ENCODE results near the gene KRTAP2-1. TPM values are rescaled to one million over a fixed set of nuclear protein-coding genes. Genes with fewer than 3 reads are reported as not detected.
"Not testable (repeated sequence)": the region's sequence is repeated elsewhere in the genome, so short reads cannot be mapped to it uniquely, and the experiment has no call there.

KRTAP2-1 gene
- polyA plus RNA-seq, 12 donors, result not detected

DNA sequence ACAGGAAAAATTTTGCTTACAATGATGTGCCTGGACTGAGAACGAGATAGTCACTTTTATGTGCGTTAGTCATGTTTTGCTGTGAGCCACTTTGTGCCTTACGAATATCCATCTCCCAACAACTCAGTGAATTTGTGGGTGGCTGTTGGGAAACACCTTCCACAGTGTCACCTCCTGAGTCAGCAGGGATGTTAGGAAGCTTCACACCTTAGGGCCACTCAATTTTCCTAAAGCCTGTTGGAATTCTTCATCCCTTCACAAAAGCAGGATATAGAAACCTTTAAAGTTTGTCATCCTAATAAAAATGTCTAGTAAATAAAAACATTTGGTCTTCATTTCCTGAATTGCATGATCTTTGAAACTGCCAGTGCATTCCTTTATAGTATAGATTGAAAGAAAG lies 33.9 kb downstream of the KRTAP2-1 start:
- no peak for DNase-seq

DNA sequence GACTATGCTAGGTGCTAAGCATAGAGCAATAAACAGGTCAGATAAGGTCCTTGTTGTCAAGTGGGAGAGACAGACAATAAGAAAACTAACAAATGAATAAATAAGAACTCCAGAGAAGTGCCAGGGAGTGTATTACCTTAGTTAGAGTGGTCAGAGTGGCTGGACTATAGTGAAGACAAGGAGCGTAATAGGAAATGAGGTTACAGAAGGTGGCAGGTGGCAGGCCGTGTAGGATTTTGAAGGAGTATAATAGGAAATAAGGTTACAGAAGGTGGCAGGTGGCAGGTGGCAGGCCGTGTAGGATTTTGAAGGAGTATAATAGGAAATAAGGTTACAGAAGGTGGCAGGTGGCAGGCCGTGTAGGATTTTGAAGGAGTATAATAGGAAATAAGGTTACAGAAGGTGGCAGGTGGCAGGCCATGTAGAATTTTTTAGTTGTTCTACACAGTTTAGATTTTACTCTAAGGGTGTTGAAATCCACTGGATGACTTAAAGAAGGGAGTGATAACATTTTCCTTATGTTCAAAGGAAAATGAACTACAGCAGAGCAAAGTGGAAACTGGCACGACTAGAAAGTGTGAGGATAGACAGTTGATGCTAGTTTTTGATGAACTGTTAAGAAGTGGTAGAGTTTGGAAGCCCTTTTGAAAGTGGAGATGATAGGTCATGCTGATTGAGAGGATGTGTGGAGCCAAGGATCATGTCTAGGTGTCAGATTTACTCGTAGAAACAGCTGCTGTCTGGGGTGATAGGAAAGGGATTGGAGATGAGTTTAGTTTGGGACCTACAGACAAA lies 34.6 kb downstream of the KRTAP2-1 start:
- DNase-seq, result no peak

DNA sequence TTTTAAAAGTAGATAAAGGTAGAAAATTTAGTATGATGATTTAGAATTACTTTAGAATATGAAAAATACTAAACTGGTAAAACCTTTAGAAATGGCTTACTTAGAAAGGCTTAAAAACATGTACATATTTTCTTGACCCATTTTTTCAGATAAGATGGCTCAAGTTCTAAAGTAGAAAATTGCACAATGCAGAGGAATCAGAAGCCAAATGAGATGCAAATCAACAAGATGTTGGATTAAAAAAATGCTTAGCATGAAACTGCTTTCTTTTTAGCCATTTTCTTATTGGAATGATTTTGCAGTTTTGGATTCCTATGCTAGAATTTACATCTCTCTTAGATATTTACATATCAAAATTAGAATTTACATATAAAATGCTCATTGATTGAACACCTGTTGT lies 36.7 kb downstream of the KRTAP2-1 start:
- DNase-seq, result no peak

DNA sequence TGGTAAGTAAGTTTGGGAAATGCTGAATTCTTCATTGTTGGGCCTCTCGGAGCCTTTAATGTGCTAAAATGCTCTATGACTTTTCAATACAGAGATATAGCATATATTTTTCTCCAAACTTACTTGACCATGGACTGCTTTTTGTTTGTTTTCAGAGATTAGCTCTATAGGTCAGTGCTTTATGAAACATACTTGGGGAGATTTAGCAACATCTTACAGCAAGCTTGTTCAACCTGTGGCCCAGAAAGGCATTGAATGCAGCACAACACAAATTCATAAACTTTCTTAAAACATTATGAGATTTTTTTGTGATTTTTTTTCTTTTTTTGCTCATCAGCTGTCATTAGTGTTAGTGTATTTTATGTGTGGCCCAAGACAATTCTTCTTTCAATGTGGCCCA lies 37.2 kb downstream of the KRTAP2-1 start:
- no peak for DNase-seq

DNA sequence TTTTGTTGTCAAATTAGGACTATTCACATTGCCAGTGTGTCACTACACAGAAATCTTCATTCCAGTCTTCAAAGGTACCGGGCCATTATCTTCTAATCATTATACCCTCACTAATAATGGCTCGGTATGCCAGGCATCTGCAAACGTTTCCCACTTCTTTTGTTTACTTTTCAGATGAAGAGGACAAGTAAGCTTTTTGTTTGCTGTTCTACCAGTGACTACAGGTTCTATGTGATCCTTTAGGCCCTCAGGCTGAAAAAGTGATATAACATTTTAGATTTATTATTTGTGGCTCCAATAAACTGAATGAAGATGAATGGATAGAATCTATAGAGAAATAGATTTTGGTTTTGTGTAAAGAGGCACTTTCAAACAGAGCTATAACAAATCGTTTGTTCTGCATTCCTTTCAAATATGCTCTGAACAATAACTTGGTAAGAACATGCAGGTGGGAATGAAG lies 37.8 kb downstream of the KRTAP2-1 start:
- DNase-seq, result no peak

DNA sequence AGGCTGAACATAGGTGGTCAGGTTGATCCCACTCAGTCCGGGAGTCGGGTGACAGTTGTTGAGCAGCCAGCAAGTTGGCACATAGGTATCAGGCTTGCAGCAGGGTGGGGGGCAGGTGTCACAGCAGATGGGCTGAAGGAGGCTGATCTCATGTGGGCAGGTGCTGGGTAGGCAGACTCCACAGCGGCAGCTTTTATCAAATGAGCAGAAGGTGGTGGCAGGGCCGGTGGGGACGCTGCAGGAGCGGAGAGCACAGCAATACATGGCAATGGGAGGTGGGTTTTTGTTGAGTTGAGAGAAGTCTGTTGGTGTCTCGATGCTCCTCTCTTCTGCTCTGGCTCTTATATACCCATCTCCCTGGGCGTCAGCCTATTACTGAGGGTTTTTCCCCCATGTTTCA lies 38.3 kb downstream of the KRTAP2-1 start, which contains the start of gene KRTAP3-1:
Gene KRTAP3-1 (minus strand): TSS at position 318 of the 400 bp plus-strand sequence. CDS start 54 bp downstream, at position 264.
- no peak for DNase-seq

DNA sequence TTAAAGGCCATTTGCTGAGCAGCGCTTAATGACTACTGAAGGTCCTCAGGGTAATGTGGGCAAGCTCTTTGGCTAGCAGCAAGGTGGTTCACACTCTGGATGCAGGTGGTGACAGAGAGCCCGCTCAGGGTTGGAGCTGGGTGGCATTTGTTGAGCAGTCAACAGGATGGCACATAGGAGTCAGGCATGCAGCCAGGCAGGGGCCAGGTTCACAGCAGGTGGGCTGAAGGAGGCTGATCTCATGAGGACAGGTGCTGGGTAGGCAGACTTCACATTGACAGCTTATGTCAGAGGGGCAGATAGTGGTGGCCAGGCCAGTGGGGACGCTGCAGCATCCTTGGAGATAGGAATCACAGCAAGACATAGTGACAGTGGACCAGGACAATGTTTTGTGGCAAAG lies 42.7 kb downstream of the KRTAP2-1 start:
- DNase-seq, result no peak

DNA sequence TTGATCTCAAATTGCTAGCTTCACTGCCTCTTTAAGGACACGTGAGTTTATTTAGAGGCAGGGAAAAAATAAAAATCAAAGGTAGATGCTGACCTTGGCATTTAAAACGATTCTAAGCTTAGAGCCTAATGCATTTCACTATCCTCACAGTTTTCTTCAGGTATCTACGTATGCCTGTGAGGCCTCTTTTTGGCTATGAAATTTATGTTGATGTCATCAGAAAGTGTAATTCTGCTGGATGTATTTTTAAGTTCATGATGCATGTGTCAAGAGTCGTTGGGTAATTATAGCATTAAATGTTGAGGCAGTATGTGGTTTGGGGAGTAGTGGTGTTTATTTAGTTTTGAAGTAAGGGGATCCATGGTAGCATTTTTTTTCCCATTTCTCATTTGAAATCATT lies 43.2 kb downstream of the KRTAP2-1 start:
- DNase-seq, result no peak

DNA sequence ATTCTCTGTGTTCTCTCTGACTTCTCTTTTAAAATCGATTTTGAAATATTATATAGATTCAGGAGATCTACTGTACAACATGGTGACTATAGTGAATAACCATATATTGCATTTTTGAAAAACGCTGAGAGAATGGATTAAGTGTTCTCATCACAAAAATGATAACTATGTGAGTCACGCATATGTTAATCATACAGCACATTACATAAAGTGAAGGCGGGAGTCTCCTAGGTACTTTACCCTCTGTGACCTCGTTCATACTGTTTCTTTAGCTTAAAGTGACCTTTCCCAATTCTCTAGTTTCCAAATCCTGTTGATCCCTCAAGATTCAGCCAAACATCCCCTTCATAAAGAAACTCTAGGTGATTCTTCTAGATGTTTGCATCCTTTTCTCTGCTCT lies 44.3 kb downstream of the KRTAP2-1 start:
- no peak for DNase-seq

DNA sequence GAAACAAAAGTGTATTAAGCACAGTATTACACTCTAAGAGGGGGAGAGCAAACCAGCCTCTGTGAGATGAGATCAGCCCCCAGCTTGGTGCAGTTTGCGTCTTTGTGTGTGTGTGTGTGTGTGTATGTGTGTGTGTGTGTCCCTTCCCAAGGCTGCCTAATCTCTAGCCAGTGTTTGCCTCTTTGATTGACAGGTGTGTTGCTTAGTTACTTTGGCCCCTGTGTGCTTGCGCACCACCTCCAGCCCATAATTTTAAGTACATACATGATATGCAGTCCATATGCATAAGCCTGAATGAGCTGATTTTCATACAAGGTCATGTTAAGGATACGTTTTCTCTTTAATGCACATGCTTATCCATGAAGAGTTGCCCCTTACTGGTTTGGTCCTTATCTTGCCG lies 45.3 kb downstream of the KRTAP2-1 start:
- DNase-seq, result no peak

DNA sequence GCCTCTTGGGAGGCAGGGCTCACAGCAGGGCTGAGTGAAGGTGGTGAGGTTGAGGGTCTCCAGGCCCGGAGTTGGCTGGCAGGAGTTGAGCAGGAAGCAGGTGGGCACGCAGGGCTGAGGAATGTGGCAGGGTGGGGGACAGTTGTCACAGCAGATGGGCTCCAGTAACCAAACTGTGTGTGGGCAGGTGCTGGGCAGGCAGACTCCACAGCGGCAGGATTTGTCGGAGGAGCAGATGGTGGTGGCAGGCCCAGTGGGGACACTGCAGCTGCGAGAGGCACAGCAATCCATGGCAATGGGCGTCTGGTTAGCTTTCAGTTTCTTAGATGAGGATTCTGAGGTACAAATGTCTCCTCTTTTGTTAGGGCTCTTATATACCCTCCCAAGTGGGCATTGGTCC lies 47.6 kb downstream of the KRTAP2-1 start, which contains the start of gene KRTAP3-2:
Gene KRTAP3-2 (minus strand): TSS at position 344 of the 400 bp plus-strand sequence. CDS start 53 bp downstream, at position 291.
- DNase-seq, result not testable (repeated sequence)

DNA sequence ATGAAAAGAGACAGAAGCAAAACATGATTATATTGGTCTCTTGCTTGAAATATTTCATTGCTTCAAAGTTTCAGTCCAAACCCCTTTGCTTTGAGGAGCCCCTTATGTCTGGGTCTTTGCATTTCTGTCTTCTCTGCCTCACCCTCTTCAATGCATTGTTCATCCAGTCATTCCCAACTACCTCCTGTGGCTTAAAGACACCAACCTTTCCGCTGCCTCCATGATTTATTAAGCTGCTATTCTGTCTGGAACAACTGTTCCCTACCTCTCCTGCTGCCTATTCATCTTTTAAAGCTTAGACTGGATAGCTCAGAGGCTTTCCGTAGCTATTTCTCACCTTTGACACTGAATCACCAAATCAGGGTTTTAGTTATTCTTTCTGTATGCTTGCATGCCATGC lies 49.8 kb downstream of the KRTAP2-1 start:
- no peak for DNase-seq

DNA sequence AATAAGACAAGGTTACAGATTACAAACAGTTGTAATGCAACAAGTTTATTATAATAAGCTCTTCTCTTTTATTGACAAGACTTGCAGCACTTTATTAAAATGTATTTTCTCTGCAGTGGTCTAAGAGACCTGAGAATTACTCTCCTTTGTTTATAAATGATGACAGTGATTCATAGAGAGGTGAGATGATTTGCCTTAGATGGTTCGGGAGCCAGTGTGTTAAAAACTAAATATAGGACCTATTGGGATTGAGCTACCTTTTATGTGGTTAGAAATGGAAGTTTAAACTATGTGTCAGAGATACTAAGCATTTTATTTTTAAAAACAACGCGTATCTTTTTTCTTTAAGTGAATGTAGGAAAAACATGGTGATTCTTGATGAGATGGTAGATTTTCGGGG lies 50.3 kb downstream of the KRTAP2-1 start:
- no peak for DNase-seq

Other genes with a start within 250 kb of the KRTAP2-1 start
- gene KRT28, start 247.4 kb downstream of the KRTAP2-1 start, polyA plus RNA-seq (ENCODE audit: insufficient read length in 12 of 12), result not detected
- 1,000 to 10,000 TPM in 1 of 12 donors, 100 to 1,000 TPM in 2, 10 to 100 TPM in 8, not detected in 1; 26.9 to 1,201 (median 45.0) TPM for gene KRT10, start 224.7 kb downstream of the KRTAP2-1 start, polyA plus RNA-seq (ENCODE audit: insufficient read length in 12 of 12)
- 1 to 10 TPM in 1 of 12 donors, under 1 TPM in 6, not detected in 5; 0.07 to 2.8 (median 0.31) TPM for gene KRT12, start 180.1 kb downstream of the KRTAP2-1 start, polyA plus RNA-seq (ENCODE audit: insufficient read length in 12 of 12)
- 1 to 10 TPM in 1 of 12 donors, under 1 TPM in 4, not detected in 7; 0.07 to 1.9 (median 0.22) TPM for gene KRT20, start 162.1 kb downstream of the KRTAP2-1 start, polyA plus RNA-seq (ENCODE audit: insufficient read length in 12 of 12)
- 10 to 100 TPM in 3 of 12 donors, under 1 TPM in 6, not detected in 3; 0.12 to 25.1 (median 0.44) TPM for gene KRT23, start 109.7 kb downstream of the KRTAP2-1 start, polyA plus RNA-seq (ENCODE audit: insufficient read length in 12 of 12)
- gene KRT39, start 80.4 kb downstream of the KRTAP2-1 start, polyA plus RNA-seq (ENCODE audit: insufficient read length in 12 of 12), result 10 to 100 TPM in 1 of 12 donors, 1 to 10 TPM in 9, not detected in 2; 2.3 to 12.3 (median 6.3) TPM
- gene KRT40, start 63.0 kb downstream of the KRTAP2-1 start, polyA plus RNA-seq (ENCODE audit: insufficient read length in 12 of 12), result 10 to 100 TPM in 5 of 12 donors, 1 to 10 TPM in 5, not detected in 2; 3.1 to 16.4 (median 11.0) TPM
- not detected for gene KRTAP3-3, start 53.2 kb downstream of the KRTAP2-1 start, polyA plus RNA-seq (ENCODE audit: insufficient read length in 12 of 12)
- 1 to 10 TPM in 4 of 12 donors, under 1 TPM in 5, not detected in 3; 0.22 to 1.4 (median 0.86) TPM for gene KRTAP3-2, start 47.4 kb downstream of the KRTAP2-1 start, polyA plus RNA-seq (ENCODE audit: insufficient read length in 12 of 12)
- not detected for gene KRTAP3-1, start 38.2 kb downstream of the KRTAP2-1 start, polyA plus RNA-seq (ENCODE audit: insufficient read length in 12 of 12)
- not detected for gene KRTAP1-5, start 20.1 kb downstream of the KRTAP2-1 start, polyA plus RNA-seq (ENCODE audit: insufficient read length in 12 of 12)
- not detected for gene KRTAP1-4, start 17.1 kb downstream of the KRTAP2-1 start, polyA plus RNA-seq (ENCODE audit: insufficient read length in 12 of 12)
- not detected for gene KRTAP1-3, start 12.4 kb downstream of the KRTAP2-1 start, polyA plus RNA-seq (ENCODE audit: insufficient read length in 12 of 12)
- not detected for gene KRTAP1-1, start 5.9 kb downstream of the KRTAP2-1 start, polyA plus RNA-seq (ENCODE audit: insufficient read length in 12 of 12)
- not detected for gene KRTAP2-2, start 7.9 kb upstream of the KRTAP2-1 start, polyA plus RNA-seq (ENCODE audit: insufficient read length in 12 of 12)
- under 1 TPM in 2 of 12 donors, not detected in 10; 0.49 to 0.57 TPM for gene KRTAP2-3, start 12.8 kb upstream of the KRTAP2-1 start, polyA plus RNA-seq (ENCODE audit: insufficient read length in 12 of 12)
- not detected for gene KRTAP2-4, start 18.6 kb upstream of the KRTAP2-1 start, polyA plus RNA-seq (ENCODE audit: insufficient read length in 12 of 12)
- not detected for gene KRTAP4-7, start 36.8 kb upstream of the KRTAP2-1 start, polyA plus RNA-seq (ENCODE audit: insufficient read length in 12 of 12)
- gene KRTAP4-8, start 50.8 kb upstream of the KRTAP2-1 start, polyA plus RNA-seq (ENCODE audit: insufficient read length in 12 of 12), result not detected
- gene KRTAP4-16, start 54.9 kb upstream of the KRTAP2-1 start, polyA plus RNA-seq (ENCODE audit: insufficient read length in 12 of 12), result not detected
- not detected for gene KRTAP4-9, start 58.1 kb upstream of the KRTAP2-1 start, polyA plus RNA-seq (ENCODE audit: insufficient read length in 12 of 12)
- not detected for gene KRTAP4-11, start 71.1 kb upstream of the KRTAP2-1 start, polyA plus RNA-seq (ENCODE audit: insufficient read length in 12 of 12)
- gene KRTAP4-12, start 76.9 kb upstream of the KRTAP2-1 start, polyA plus RNA-seq (ENCODE audit: insufficient read length in 12 of 12), result not detected
- not detected for gene KRTAP4-6, start 93.2 kb upstream of the KRTAP2-1 start, polyA plus RNA-seq (ENCODE audit: insufficient read length in 12 of 12)
- not detected for gene KRTAP4-5, start 102.5 kb upstream of the KRTAP2-1 start, polyA plus RNA-seq (ENCODE audit: insufficient read length in 12 of 12)
- not detected for gene KRTAP4-4, start 113.4 kb upstream of the KRTAP2-1 start, polyA plus RNA-seq (ENCODE audit: insufficient read length in 12 of 12)
- not detected for gene KRTAP4-3, start 120.9 kb upstream of the KRTAP2-1 start, polyA plus RNA-seq (ENCODE audit: insufficient read length in 12 of 12)
- not detected for gene KRTAP4-2, start 130.9 kb upstream of the KRTAP2-1 start, polyA plus RNA-seq (ENCODE audit: insufficient read length in 12 of 12)
- not detected for gene KRTAP4-1, start 137.6 kb upstream of the KRTAP2-1 start, polyA plus RNA-seq (ENCODE audit: insufficient read length in 12 of 12)
- not detected for gene KRTAP9-1, start 142.6 kb upstream of the KRTAP2-1 start, polyA plus RNA-seq (ENCODE audit: insufficient read length in 12 of 12)
- gene KRTAP9-2, start 179.3 kb upstream of the KRTAP2-1 start, polyA plus RNA-seq (ENCODE audit: insufficient read length in 12 of 12), result not detected
- not detected for gene KRTAP9-3, start 185.1 kb upstream of the KRTAP2-1 start, polyA plus RNA-seq (ENCODE audit: insufficient read length in 12 of 12)
- not detected for gene KRTAP9-8, start 190.7 kb upstream of the KRTAP2-1 start, polyA plus RNA-seq (ENCODE audit: insufficient read length in 12 of 12)
- gene KRTAP9-4, start 202.4 kb upstream of the KRTAP2-1 start, polyA plus RNA-seq (ENCODE audit: insufficient read length in 12 of 12), result not detected
- not detected for gene KRTAP9-9, start 208.1 kb upstream of the KRTAP2-1 start, polyA plus RNA-seq (ENCODE audit: insufficient read length in 12 of 12)
- gene KRTAP9-6, start 218.1 kb upstream of the KRTAP2-1 start, polyA plus RNA-seq (ENCODE audit: insufficient read length in 12 of 12), result under 1 TPM in 7 of 12 donors, not detected in 5; 0.11 to 0.65 (median 0.24) TPM
- not detected for gene KRTAP9-7, start 228.4 kb upstream of the KRTAP2-1 start, polyA plus RNA-seq (ENCODE audit: insufficient read length in 12 of 12)

Measured in muscle of arm (tissue), 12 donors.